Omental fat pad (tissue), 4 donors: ENCODE results near the gene AUTS2. TPM values are rescaled to one million over a fixed set of nuclear protein-coding genes. Genes with fewer than 3 reads are reported as not detected.

Experiments
- ATAC-seq: fragments of 150-250 bp; one replicate; pipeline ENCODE4 v1.9.1; 2016; ENCODE audit warnings: mild to moderate bottlenecking, moderate library complexity; ENCODE audit not compliant: low FRiP score
- DNase-seq: peaks from one replicate; pipeline ENCODE4 v3.0.0-alpha.2; 2019; ENCODE audit warnings: low spot score
- total RNA-seq, 4 donors: library from RNA; depleted of rRNA; stranded (reverse); fragments of >200 nt; gene quantifications; one replicate each; pipeline ENCODE4 v1.1.0, GENCODE V29; 2016
- TF ChIP-seq, protein P1 (sequence below), 3 donors: fragments of 450-650 bp; IDR thresholded peaks; one replicate each; pipeline ENCODE4 v1.5.1; 2016 to 2017; ENCODE audit warnings: antibody characterized with exemption in 3 of 3, mild to moderate bottlenecking in 3 of 3, moderate library complexity in 2 of 3

The AUTS2 gene
- total RNA-seq, 4 donors from 2014 or later, result 13.2 to 27.0 (median 21.2) TPM

DNA sequence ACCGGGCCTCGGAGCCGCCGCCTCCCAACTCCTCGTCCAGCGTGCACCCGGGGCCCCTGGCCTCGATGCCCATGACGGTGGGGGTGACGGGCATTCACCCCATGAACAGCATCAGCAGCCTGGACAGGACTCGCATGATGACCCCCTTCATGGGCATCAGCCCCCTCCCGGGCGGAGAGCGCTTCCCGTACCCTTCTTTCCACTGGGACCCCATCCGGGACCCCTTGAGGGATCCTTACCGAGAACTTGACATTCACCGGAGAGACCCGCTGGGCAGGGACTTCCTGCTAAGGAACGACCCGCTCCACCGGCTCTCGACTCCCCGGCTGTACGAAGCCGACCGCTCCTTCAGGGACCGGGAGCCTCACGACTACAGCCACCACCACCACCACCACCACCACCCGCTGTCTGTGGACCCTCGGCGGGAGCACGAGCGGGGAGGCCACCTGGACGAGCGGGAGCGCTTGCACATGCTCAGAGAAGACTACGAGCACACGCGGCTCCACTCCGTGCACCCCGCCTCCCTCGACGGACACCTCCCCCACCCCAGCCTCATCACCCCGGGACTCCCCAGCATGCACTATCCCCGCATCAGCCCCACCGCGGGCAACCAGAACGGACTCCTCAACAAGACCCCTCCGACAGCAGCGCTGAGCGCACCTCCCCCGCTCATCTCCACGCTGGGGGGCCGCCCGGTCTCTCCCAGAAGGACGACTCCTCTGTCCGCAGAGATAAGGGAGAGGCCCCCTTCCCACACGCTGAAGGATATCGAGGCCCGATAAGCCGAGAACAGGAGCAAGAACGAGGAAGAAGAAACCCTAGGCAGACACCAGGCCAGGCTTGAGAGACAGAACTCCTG is 1192.2 kb downstream of the AUTS2 start:
- DNase-seq, result no peak
- TF ChIP-seq, protein P1, sequence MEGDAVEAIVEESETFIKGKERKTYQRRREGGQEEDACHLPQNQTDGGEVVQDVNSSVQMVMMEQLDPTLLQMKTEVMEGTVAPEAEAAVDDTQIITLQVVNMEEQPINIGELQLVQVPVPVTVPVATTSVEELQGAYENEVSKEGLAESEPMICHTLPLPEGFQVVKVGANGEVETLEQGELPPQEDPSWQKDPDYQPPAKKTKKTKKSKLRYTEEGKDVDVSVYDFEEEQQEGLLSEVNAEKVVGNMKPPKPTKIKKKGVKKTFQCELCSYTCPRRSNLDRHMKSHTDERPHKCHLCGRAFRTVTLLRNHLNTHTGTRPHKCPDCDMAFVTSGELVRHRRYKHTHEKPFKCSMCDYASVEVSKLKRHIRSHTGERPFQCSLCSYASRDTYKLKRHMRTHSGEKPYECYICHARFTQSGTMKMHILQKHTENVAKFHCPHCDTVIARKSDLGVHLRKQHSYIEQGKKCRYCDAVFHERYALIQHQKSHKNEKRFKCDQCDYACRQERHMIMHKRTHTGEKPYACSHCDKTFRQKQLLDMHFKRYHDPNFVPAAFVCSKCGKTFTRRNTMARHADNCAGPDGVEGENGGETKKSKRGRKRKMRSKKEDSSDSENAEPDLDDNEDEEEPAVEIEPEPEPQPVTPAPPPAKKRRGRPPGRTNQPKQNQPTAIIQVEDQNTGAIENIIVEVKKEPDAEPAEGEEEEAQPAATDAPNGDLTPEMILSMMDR (IDR thresholded peaks at IDR 0.05), result no peak
- no peak for ATAC-seq

DNA sequence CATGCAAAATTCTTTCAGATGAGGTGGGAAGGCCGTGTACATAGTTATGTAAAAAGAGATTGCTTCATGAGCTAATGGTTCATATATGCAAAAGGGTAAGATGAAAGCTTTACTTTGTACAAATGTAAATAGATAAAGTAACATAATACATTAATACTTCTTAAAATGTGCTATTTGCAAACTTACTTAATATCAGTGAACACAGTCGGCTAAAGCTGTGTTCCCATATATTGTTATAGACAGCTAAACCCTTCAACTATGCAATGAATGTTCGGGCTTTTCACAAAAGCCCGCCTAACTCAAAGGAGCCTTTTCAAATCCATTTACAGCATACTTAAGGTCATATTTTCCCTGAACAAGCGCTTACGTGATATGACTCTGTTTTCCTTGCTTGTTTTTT is 1193.1 kb downstream of the AUTS2 start:
- DNase-seq (no peak), ATAC-seq (no peak)
- TF ChIP-seq, protein P1 (IDR thresholded peaks at IDR 0.05), result no peak

DNA sequence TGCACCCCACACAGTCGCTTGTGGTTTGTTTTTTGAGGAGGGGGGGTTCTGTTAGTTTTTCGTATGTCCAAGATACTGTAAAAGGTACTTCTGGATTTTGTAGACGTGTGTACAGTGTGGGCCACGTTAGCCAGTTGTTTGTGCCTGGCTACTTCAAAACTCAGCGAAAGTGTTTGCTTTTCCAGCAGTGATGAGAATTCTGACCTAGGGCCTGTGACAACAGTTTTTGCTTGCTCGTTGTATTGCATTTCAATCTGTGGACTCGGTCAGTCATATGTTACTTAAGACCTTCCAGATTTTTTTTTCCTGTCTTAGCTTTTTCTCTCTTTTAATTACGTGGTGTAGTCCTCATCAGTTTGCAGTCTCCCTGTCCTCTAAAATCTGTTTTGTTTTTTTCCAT is 1194.8 kb downstream of the AUTS2 start:
- ATAC-seq, result no peak
- TF ChIP-seq, protein P1 (IDR thresholded peaks at IDR 0.05), result no peak
- no peak for DNase-seq

DNA sequence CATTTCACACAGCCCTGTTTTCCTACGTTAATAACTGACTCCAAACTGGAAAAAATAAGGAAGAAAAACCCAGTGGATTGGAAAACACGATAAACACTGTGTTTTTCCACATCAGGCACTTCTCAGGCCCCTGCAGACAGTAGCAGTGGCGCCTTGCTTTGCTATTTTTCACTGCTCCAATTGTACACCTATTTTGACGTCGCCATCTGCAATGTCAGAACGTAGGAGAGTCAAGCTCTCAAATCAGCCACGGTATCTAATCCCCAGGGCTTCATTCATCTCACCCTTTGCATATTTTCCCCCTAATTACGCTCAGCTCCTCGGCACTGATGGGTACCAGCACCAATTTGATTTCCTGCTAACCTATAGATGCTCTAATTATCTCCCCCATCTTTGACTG is 1195.5 kb downstream of the AUTS2 start:
- no peak for ATAC-seq
- TF ChIP-seq, protein P1 (IDR thresholded peaks at IDR 0.05), result no peak
- no peak for DNase-seq

DNA sequence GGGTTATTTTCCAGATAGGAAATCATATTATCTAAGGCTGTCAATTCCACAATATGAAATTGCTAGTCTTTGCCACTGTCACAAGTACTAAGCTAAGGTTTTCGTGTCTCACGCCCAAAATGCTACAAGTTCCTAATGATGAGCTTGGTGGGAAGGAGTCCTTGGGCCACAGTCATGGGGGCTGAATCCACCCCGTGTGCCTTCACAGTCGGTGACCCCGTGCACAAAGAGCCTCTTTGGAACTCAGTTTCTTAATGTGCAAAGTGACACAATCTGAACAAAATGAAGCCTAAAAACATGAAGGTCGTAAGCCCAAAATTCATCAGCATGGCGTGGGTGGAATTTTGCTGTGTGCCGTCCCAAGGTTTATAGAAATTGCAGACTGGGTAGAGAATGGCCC is 1196.7 kb downstream of the AUTS2 start:
- ATAC-seq (no peak), DNase-seq (no peak)
- TF ChIP-seq, protein P1 (IDR thresholded peaks at IDR 0.05), result no peak

DNA sequence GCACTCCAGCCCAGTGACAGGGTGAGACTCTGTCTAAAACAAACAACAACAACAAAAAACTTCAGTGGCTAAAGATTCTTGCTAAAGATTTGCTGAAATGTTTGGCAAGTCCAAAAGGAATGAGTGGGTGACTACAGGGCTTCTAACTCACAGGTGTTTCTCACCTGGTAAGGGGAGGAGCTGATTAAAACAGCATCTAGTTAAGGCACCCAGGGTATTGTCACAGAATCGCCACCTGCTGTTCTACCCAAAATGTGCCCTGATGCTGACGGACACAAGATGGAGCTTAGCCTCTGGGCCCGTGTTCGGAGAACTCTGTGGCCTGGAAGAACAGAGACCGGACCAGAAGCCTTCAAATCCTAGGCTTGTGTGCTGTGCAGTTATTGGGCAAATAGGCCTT is 1197.7 kb downstream of the AUTS2 start:
- no peak for DNase-seq
- TF ChIP-seq, protein P1 (IDR thresholded peaks at IDR 0.05), result no peak
- ATAC-seq, result no peak

DNA sequence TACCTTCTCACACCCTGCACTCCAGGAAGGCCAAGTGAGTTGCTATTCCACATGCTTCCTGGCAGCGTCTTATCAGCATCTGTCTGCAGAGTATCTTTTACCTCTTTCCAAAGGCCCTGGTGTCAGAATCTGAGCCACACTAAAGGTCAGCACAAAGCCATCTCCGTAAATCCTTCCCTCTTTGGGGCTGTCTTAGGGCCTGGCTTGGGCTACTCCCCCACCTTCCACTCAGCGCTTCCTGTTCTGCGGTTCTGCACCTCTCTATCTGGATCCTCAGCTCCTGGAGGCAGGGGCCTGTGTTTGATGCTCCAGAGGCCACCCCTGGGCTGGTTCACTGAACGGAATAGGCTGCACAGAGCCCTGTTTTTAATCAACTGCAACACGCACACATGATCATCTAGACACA is 1198.8 kb downstream of the AUTS2 start:
- TF ChIP-seq, protein P1 (IDR thresholded peaks at IDR 0.05), result no peak
- DNase-seq, result no peak
- ATAC-seq, result no peak
